HUDEP-2 (cell line): ENCODE measurements around the gene ANKRD17.

Experiments used
- DNase-seq, 76 experiments: peaks; one replicate each; lab custom pipeline; 2025; ENCODE audit not compliant: unreplicated experiment in 76 of 76; lab: John Stamatoyannopoulos, UW

The ANKRD17 gene

DNA sequence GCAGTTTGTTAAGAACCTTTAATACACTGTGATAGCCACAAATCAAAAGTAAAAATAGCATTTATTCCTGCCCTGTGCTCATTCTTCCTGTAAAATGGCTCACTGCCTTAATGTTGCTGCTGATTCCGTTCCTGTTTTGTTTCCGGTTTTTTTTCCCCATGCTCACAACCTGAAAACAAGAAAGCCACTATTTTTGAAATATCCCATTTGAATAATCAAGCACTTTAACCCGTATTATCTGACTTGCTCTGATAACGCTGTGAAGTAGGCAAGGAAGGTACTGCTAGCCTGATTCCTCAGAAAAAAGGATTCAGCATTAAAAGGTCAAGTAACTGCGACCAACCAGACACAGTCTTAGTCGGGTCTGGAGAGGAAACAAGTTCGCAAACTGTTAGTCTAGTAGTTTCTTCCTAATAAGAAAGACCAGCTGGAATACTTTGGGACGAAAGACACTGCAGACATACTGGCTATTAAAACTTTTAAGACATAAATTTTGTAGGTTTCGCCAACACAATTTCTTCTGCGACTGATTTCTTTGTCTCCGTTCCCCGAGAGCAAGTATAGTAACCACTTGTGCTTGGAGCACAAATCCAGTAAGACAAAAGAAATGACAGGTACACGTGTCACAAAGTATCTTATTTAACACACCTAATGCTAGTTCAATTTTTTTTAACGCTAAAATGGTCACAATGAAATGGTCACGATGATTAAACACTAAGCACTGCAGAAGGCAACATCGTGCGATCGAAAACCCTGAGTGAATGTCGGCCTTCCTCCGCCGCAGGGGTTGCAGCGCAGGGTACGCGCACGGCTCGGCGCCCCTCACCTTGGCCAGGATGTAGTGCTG lies 189.9 kb downstream of the ANKRD17 start:
- peak in 32 of 76 experiments; percentile 1 to 72 (median 34) for DNase-seq

GRCh38 chr4:73067971-73068394 lies 190.6 kb downstream of the ANKRD17 start:
- peak in 1 of 76 experiments; percentile 48 for DNase-seq

GRCh38 chr4:73066928-73067327 lies 191.7 kb downstream of the ANKRD17 start:
- DNase-seq: no peak

GRCh38 chr4:73066445-73066844 lies 192.2 kb downstream of the ANKRD17 start:
- peak in 23 of 76 experiments; percentile 1 to 44 (median 11) for DNase-seq

- DNase-seq: no peak
Observed at GRCh38 chr4:73064536-73064935, 194.1 kb downstream of the ANKRD17 start.

- no peak for DNase-seq
Observed at GRCh38 chr4:73055241-73055897, 203.2 kb downstream of the ANKRD17 start.

DNA sequence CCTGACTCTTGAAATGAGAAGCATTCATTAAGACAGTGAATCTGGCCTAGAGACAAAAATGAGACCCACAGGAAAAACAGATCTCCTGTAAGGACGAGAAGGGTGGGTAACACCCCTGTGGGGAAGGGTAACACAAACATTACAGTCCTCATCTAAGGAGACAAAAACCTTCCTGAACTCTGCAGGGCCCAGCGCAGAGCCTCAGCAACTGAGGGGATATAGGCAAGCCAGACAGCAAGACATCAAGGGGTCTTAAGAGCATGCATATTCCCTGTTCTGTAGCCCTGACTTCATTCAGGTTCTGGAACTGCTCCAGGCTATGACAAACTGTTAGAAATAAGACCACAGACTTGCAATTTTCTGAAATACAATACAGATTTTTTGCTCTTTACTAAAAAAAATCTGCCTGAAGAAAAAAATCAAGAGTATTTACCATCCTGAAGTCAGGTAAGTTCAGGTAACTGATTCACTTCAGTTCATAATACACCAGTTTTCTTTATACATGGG lies 204.6 kb downstream of the ANKRD17 start:
- no peak for DNase-seq

- DNase-seq: no peak
Observed at GRCh38 chr4:73053076-73053475, 205.5 kb downstream of the ANKRD17 start.

DNA sequence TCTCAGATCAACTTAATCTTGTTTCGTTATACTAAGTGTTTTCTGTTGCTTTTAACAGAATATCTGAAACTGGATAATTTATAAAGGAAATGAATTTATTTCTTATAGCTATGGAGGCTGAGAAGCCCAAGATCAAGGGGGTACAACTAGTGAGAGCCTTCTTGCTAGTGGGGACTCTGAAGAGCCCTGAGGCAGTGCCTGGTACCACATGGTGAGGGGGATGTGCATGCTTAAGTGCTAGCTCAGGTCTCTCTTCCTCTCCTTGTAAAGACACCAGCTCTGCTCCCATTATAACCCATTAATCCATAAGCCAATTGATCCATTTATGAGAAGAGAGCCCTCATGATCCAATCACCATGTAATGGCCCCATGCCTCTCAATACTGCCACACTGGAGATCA lies 207.0 kb downstream of the ANKRD17 start:
- DNase-seq: no peak

DNA sequence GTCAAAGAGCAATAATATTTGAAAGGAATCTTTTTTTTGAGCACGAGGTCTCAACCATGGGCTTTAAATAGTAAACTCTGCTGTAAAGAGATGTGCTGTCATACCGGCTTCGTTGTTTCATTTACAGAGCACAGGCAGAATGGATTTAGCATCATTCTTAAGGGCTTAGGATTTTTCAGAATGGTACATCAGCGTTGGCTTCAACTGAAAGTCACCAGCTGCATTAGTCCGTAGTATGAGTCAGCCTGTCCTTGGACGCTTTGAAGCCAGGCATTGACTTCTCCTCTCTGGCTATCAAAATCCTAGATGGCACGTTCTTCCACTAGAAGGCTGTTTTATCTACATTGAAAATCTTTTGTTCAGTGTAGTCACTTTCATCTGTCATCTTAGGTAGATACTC lies 212.7 kb downstream of the ANKRD17 start:
- no peak for DNase-seq

GRCh38 chr4:73037057-73037456 lies 221.5 kb downstream of the ANKRD17 start:
- DNase-seq: no peak

GRCh38 chr4:73036123-73036522 lies 222.5 kb downstream of the ANKRD17 start:
- no peak for DNase-seq

GRCh38 chr4:73034896-73035295 lies 223.7 kb downstream of the ANKRD17 start:
- DNase-seq: no peak

DNA sequence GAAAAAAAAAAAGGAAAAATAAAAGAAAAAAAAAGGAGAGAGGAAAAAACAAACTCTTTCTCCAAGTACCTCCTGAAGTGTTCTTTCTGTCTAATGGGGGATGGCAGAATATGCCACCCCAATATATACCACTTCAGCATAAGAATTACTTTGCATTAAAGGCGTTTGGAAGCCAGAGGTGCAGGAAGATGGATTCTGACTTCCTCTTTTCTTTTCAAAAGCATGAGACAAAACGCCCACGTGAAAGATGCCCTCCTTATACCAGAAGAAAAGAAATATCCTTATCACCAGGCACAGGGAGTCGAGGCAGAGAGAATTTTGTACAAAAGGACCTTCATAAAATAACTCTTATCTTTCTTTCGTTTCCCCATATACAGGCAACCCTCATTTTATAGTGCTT lies 230.0 kb downstream of the ANKRD17 start:
- DNase-seq: peak in 19 of 76 experiments; percentile 1 to 46 (median 7)
